Neural progenitor cell (in vitro differentiated cells): ENCODE results near the gene RIPOR2. TPM values are rescaled to one million over a fixed set of nuclear protein-coding genes. Genes with fewer than 3 reads are reported as not detected.

ENCODE experiments used
- DNase-seq: peaks from one replicate; pipeline ENCODE4 v3.0.0-alpha.2; 2016; ENCODE audit warnings: low spot score
- H2AFZ ChIP-seq: fragments of 200-600 bp; sonication (generic); replicated peaks from 2 replicates; pipeline ENCODE4 v1.6.1; 2016; ENCODE audit warnings: antibody characterized with exemption
- H3F3A ChIP-seq: fragments of 200-600 bp; sonication (generic); 2 replicates; pipeline ENCODE4 v1.6.1; 2016; ENCODE audit warnings: antibody characterized with exemption, low read depth
- H3K27ac ChIP-seq: fragments of 200-600 bp; sonication (generic); 2 replicates; pipeline ENCODE4 v1.5.1; 2016; ENCODE audit warnings: mild to moderate bottlenecking
- H3K27me3 ChIP-seq: fragments of 200-600 bp; sonication (generic); 2 replicates; pipeline ENCODE4 v1.6.1; 2016; ENCODE audit warnings: mild to moderate bottlenecking, moderate library complexity
- H3K36me3 ChIP-seq: fragments of 200-600 bp; sonication (generic); 2 replicates; pipeline ENCODE4 v1.5.1; 2016
- H3K4me1 ChIP-seq: fragments of 200-600 bp; sonication (generic); 2 replicates; pipeline ENCODE4 v1.6.1; 2016; ENCODE audit warnings: mixed run types
- H3K4me2 ChIP-seq: fragments of 200-600 bp; sonication (generic); 2 replicates; pipeline ENCODE4 v1.6.1; 2016
- H3K4me3 ChIP-seq: fragments of 200-600 bp; sonication (generic); 2 replicates; pipeline ENCODE4 v1.5.1; 2016
- H3K79me2 ChIP-seq: fragments of 200-600 bp; sonication (generic); 2 replicates; pipeline ENCODE4 v1.6.1; 2016; ENCODE audit warnings: low read depth
- H3K9ac ChIP-seq: fragments of 200-600 bp; sonication (generic); 2 replicates; pipeline ENCODE4 v1.6.1; 2016
- H3K9me3 ChIP-seq: fragments of 200-600 bp; sonication (generic); 2 replicates; pipeline ENCODE4 v1.5.1; 2016; ENCODE audit warnings: low read depth
- H4K20me1 ChIP-seq: fragments of 200-600 bp; sonication (generic); 2 replicates; pipeline ENCODE4 v1.6.1; 2016; ENCODE audit warnings: low read depth
- H3K27ac Mint-ChIP-seq: 3 replicates; pipeline ENCODE4 v1.8.0; 2021; ENCODE audit warnings: mixed read lengths
- H3K27me3 Mint-ChIP-seq: 2 replicates; pipeline ENCODE4 v1.8.0; 2022; ENCODE audit warnings: low read depth, mild to moderate bottlenecking, inconsistent platforms, moderate library complexity, mixed read lengths; ENCODE audit not compliant: insufficient read depth
- H3K36me3 Mint-ChIP-seq: 3 replicates; pipeline ENCODE4 v1.8.0; 2021; ENCODE audit warnings: mixed read lengths
- H3K4me1 Mint-ChIP-seq: 3 replicates; pipeline ENCODE4 v1.8.0; 2021; ENCODE audit warnings: mixed read lengths
- H3K4me3 Mint-ChIP-seq: 3 replicates; pipeline ENCODE4 v1.8.0; 2021; ENCODE audit warnings: mild to moderate bottlenecking, moderate library complexity, mixed read lengths
- H3K9me3 Mint-ChIP-seq: 3 replicates; pipeline ENCODE4 v1.8.0; 2020; ENCODE audit warnings: mixed read lengths
- CTCF ChIP-seq: fragments of 200-600 bp; sonication (generic); IDR thresholded peaks from 2 replicates; pipeline ENCODE4 v1.5.1; 2017; ENCODE audit warnings: antibody characterized with exemption, mild to moderate bottlenecking
- EZH2 ChIP-seq: fragments of 200-600 bp; sonication (generic); IDR thresholded peaks from 2 replicates; pipeline ENCODE4 v1.6.1; 2017; ENCODE audit warnings: antibody characterized with exemption, mild to moderate bottlenecking, moderate library complexity
- EZH2phosphoT487 ChIP-seq: fragments of 200-600 bp; sonication (generic); IDR thresholded peaks from 2 replicates; pipeline ENCODE4 v1.6.1; 2017; ENCODE audit warnings: antibody characterized with exemption
- total RNA-seq: library from RNA; depleted of rRNA; stranded (reverse); fragments of >200 nt; gene quantifications from 2 replicates; pipeline ENCODE4 v1.2.3, GENCODE V29; 2015; ENCODE audit warnings: low replicate concordance

The RIPOR2 gene
- total RNA-seq, 1 donor from 2014 or later: 0.26 TPM

- H3F3A ChIP-seq: no peaks in the 10 kb centered on the region
- Mint-ChIP-seq H3K4me3 (no peak within 1 kb of the TSS), H3K27ac (no peak within 1 kb of the TSS), H3K9me3 (no peaks in the 10 kb centered on the region), H3K4me1 (peaks cover 14% of the 10 kb centered on the region), H3K36me3 (no peaks in the 10 kb centered on the region), H3K27me3 (no peaks in the 10 kb centered on the region)
- no peak within 1 kb of the TSS for H3K27ac ChIP-seq
- no peaks in the 10 kb centered on the region for H3K9me3 ChIP-seq
- H3K4me3 ChIP-seq: no peak within 1 kb of the TSS
- H4K20me1 ChIP-seq: no peaks in the 10 kb centered on the region
- H3K36me3 ChIP-seq: no peaks in the 10 kb centered on the region
- no peak for TF ChIP-seq CTCF
- TF ChIP-seq EZH2: no peak
- no peak for TF ChIP-seq EZH2phosphoT487
- H3K27me3 ChIP-seq: no peaks in the 10 kb centered on the region
- peaks cover 6% of the 10 kb centered on the region for H3K4me1 ChIP-seq
- H3K4me2 ChIP-seq: no peak within 1 kb of the TSS
- no peak within 1 kb of the TSS for H2AFZ ChIP-seq
- H3K9ac ChIP-seq: no peak within 1 kb of the TSS
- no peaks in the 10 kb centered on the region for H3K79me2 ChIP-seq
- no peak for DNase-seq
These were observed 136.8 kb downstream of the RIPOR2 start, which contains the start of gene ARMH2 for GRCh38 chr6:24798740-24799540. Gene ARMH2 (minus strand): TSS chr6:24798917. CDS start chr6:24798857, 60 bp downstream.

DNA sequence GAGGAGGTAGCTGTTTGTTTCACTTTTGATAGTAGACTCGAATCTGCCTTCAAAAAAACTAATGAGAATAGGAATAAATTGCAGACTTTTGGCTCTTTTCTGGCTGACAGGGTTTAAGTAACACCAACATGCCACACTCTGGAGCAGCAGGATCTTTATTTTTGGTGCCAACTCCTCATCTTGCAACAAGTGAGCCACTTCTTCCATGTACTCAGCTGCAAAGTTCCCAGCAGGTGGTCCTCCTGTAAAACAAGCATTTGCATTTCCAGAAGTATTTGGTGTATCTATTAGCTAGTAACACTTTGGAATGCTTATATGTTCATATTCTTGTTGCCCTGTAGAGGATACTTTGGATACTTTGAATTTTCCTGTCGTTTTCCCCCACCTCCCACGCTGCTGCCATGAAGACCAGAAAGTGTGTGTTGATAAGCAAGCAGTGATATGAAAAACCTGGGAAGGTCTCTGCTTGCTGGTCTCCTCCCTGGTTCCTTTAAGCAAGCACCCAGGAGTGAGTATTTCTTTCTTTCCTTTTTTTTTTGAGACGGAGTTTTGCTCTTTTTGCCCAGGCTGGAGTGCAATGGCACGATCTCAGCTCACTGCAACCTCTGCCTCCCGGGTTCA lies 138.1 kb downstream of the RIPOR2 start:
- H3K4me3 Mint-ChIP-seq: no peak overlapping the region
- Histone ChIP-seq H3K9me3 (no peaks in the 10 kb centered on the region), H3F3A (no peaks in the 10 kb centered on the region), H3K4me2 (no peak overlapping the region), H3K9ac (no peak overlapping the region), H3K36me3 (no peaks in the 10 kb centered on the region), H3K27me3 (no peaks in the 10 kb centered on the region), H3K27ac (no peak overlapping the region), H3K4me1 (peaks cover 6% of the 10 kb centered on the region), H3K79me2 (no peaks in the 10 kb centered on the region), H3K4me3 (no peak overlapping the region), H2AFZ (no peak overlapping the region), H4K20me1 (no peaks in the 10 kb centered on the region)
- DNase-seq: no peak
- no peaks in the 10 kb centered on the region for H3K27me3 Mint-ChIP-seq
- H3K9me3 Mint-ChIP-seq: no peaks in the 10 kb centered on the region
- H3K4me1 Mint-ChIP-seq: peaks cover 14% of the 10 kb centered on the region
- TF ChIP-seq EZH2phosphoT487 (no peak), EZH2 (no peak), CTCF (no peak)
- H3K36me3 Mint-ChIP-seq: no peaks in the 10 kb centered on the region
- H3K27ac Mint-ChIP-seq: no peak overlapping the region

DNA sequence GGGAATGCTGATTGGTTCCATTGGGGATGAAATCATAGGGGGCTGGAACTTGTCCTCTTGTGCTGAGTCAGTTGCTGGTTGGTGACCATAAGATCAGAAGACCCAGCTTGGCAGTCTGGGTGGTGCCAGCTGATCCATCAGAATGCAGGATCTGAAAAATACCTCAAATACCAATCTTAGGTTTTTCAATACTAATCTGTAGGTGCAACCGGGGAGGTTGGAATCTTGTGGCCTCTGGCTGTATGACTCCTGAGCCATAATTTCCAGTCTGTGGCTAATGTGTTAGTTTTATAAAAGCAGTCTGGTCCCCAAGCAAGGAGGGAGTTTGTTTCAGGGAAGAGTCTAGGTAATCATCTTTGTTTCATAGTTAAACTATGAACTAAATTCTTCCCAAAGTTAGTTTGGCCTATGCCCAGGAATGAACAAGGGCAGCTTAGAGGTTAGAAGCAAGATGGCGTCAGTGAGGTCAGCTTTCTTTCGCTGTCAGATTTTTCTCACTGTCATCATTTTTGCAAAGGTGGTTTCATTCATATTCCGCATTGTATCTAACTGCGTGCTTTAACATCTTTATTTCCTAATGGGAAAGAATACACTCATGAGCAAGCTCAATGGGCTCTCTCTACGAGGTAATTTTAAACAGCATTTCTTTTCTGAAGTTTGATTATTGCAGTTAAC lies 139.0 kb downstream of the RIPOR2 start:
- Mint-ChIP-seq H3K9me3 (no peaks in the 10 kb centered on the region), H3K4me3 (no peak overlapping the region), H3K27me3 (no peaks in the 10 kb centered on the region), H3K36me3 (no peaks in the 10 kb centered on the region), H3K4me1 (peaks cover 14% of the 10 kb centered on the region), H3K27ac (no peak overlapping the region)
- Histone ChIP-seq H2AFZ (no peak overlapping the region), H3K27me3 (no peaks in the 10 kb centered on the region), H3K4me2 (no peak overlapping the region), H3K79me2 (no peaks in the 10 kb centered on the region), H4K20me1 (no peaks in the 10 kb centered on the region), H3K9me3 (no peaks in the 10 kb centered on the region), H3K27ac (no peak overlapping the region), H3F3A (no peaks in the 10 kb centered on the region), H3K4me3 (no peak overlapping the region), H3K9ac (no peak overlapping the region), H3K4me1 (peaks cover 6% of the 10 kb centered on the region), H3K36me3 (no peaks in the 10 kb centered on the region)
- no peak for TF ChIP-seq EZH2
- no peak for TF ChIP-seq CTCF
- no peak for TF ChIP-seq EZH2phosphoT487
- DNase-seq: no peak
